HCT116 (cell line): Measurements from ENCODE around the gene ZNF618. TPM values are rescaled to one million over a fixed set of nuclear protein-coding genes. Genes with fewer than 3 reads are reported as not detected.

ENCODE experiments used
- ATAC-seq: fragments of 200-7000 bp; cut with Tn5 transposase; 2 replicates; pipeline ENCODE4 v1.9.1; 2020; ENCODE audit warnings: mild to moderate bottlenecking, moderate library complexity
- BruUV-seq: library from RNA; stranded (reverse); fragments of 400-500 nt; replicated peaks from 2 replicates; lab custom pipeline; 2021; lab: Mats Ljungman, UMichigan
- CTCF ChIA-PET: fragments of 300-600 bp; sonication (Branson Sonifier 250); formaldehyde crosslinking; loops from one replicate; lab custom pipeline; 2021; ENCODE audit warnings: antibody characterized with exemption; lab: Charles Lee
- POLR2A ChIA-PET: fragments of 300-600, 350-600 bp; sonication (Branson Sonifier 250); formaldehyde crosslinking; loops from one replicate; lab custom pipeline; 2021; ENCODE audit warnings: antibody characterized with exemption; lab: Charles Lee
- RAD21 ChIA-PET, 2 experiments: fragments of 300-600 bp; sonication (Branson Sonifier 250); formaldehyde crosslinking; loops; one replicate each; lab custom pipeline; 2023; ENCODE audit warnings: low total read pairs in 2 of 2; ENCODE audit not compliant: uncharacterized antibody in 2 of 2, unreplicated experiment in 2 of 2, low non-redundant PET in 1 of 2; lab: Charles Lee
- DNase-seq: peaks from one replicate; pipeline ENCODE4 v3.0.0-alpha.2; 2010; ENCODE audit warnings: low read depth, low spot score
- H2AFZ ChIP-seq: fragments of 200-600 bp; shearing (Covaris generic), sonication (generic); 2 replicates; pipeline ENCODE4 v1.6.1; 2017; ENCODE audit warnings: low read depth, mixed run types, mixed read lengths, antibody characterized with exemption, low read length; ENCODE audit not compliant: poor library complexity, severe bottlenecking
- H3K27ac ChIP-seq: 2 replicates; pipeline ENCODE4 v1.5.1; 2012; ENCODE audit warnings: low read depth, low read length
- H3K27me3 ChIP-seq: fragments of 200-600 bp; sonication (generic); 2 replicates; pipeline ENCODE4 v1.6.1; 2016; ENCODE audit warnings: mixed run types, low read length, mixed read lengths; ENCODE audit not compliant: insufficient read depth
- H3K36me3 ChIP-seq, 2 experiments: fragments of 200-500 bp in 1 of 2; fragments of 200-600 bp in 1 of 2; sonication (Bioruptor generic) in 1 of 2; sonication (generic) in 1 of 2; 2 replicates each; pipeline versions ENCODE4 v1.5.1 to v1.6.1; 2014 to 2016; ENCODE audit warnings: low read length in 2 of 2, inconsistent platforms in 1 of 2, mixed read lengths in 1 of 2, mixed run types in 1 of 2; ENCODE audit not compliant: insufficient read depth in 2 of 2, control insufficient read depth in 1 of 2
- H3K4me1 ChIP-seq, 2 experiments: fragments of 200-600 bp in 1 of 2; sonication (generic) in 1 of 2; 2 replicates each; pipeline versions ENCODE4 v1.5.1 to v1.6.1; 2012 to 2017; ENCODE audit warnings: low read length in 2 of 2, inconsistent platforms in 1 of 2, mild to moderate bottlenecking in 1 of 2, mixed read lengths in 1 of 2, mixed run types in 1 of 2, moderate library complexity in 1 of 2; ENCODE audit not compliant: insufficient read depth in 2 of 2, control insufficient read depth in 1 of 2
- H3K4me2 ChIP-seq: fragments of 200-600 bp; sonication (generic); 2 replicates; pipeline ENCODE4 v1.6.1; 2017; ENCODE audit warnings: mixed run types, low read length, mixed read lengths
- H3K4me3 ChIP-seq, 2 experiments: fragments of 200-600 bp in 1 of 2; sonication (generic) in 1 of 2; replicated peaks in 1 of 2; 2 replicates each; pipeline ENCODE4 v1.5.1; 2011 to 2016; ENCODE audit warnings: low read length in 2 of 2, control low read depth in 1 of 2, low read depth in 1 of 2, mild to moderate bottlenecking in 1 of 2, mixed read lengths in 1 of 2, mixed run types in 1 of 2
- H3K79me2 ChIP-seq: fragments of 200-600 bp; sonication (generic); 2 replicates; pipeline ENCODE4 v1.6.1; 2017; ENCODE audit warnings: mild to moderate bottlenecking, mixed run types, low read length, moderate library complexity, mixed read lengths; ENCODE audit not compliant: insufficient read depth
- H3K9ac ChIP-seq: fragments of 200-600 bp; sonication (generic); 2 replicates; pipeline ENCODE4 v1.6.1; 2016; ENCODE audit warnings: low read length, mixed read lengths
- H3K9me2 ChIP-seq: fragments of 200-600 bp; sonication (generic), shearing (Covaris generic); 2 replicates; pipeline ENCODE4 v1.6.1; 2017; ENCODE audit warnings: mixed run types, mild to moderate bottlenecking, moderate library complexity; ENCODE audit not compliant: insufficient read depth
- H3K9me3 ChIP-seq, 2 experiments: fragments of 200-500 bp in 1 of 2; fragments of 200-600 bp in 1 of 2; sonication (Bioruptor generic) in 1 of 2; sonication (generic) in 1 of 2; 2 replicates each; pipeline ENCODE4 v1.6.1; 2014 to 2017; ENCODE audit warnings: low read length in 2 of 2, mixed read lengths in 2 of 2, inconsistent platforms in 1 of 2, low read depth in 1 of 2, mild to moderate bottlenecking in 1 of 2, mixed run types in 1 of 2, moderate library complexity in 1 of 2; ENCODE audit not compliant: control insufficient read depth in 1 of 2, insufficient read depth in 1 of 2
- H4K20me1 ChIP-seq: fragments of 200-600 bp; sonication (generic), shearing (Covaris generic); 2 replicates; pipeline ENCODE4 v1.6.1; 2017; ENCODE audit warnings: mixed run types, mild to moderate bottlenecking, moderate library complexity; ENCODE audit not compliant: insufficient read depth
- CBX3 ChIP-seq: IDR thresholded peaks from 2 replicates; pipeline ENCODE4 v1.6.1; 2012; ENCODE audit warnings: low read depth
- CEBPB ChIP-seq: IDR thresholded peaks from 2 replicates; pipeline ENCODE4 v1.6.1; 2012; ENCODE audit warnings: low read depth
- CTCF ChIP-seq, 3 experiments: fragments of 200-600 bp in 1 of 3; sonication (generic) in 1 of 3; IDR thresholded peaks in 2 of 3; conservative IDR thresholded peaks in 1 of 3; 2 replicates each; pipeline ENCODE4 v1.5.1; 2012 to 2017; ENCODE audit warnings: low read depth in 2 of 3, low read length in 2 of 3, antibody characterized with exemption in 1 of 3, borderline replicate concordance in 1 of 3, control low read depth in 1 of 3, mild to moderate bottlenecking in 1 of 3, mixed read lengths in 1 of 3, mixed run types in 1 of 3, moderate library complexity in 1 of 3; ENCODE audit not compliant: insufficient read depth in 1 of 3
- EZH2phosphoT487 ChIP-seq: fragments of 200-600 bp; IDR thresholded peaks from 2 replicates; pipeline ENCODE4 v1.6.1; 2018; ENCODE audit warnings: antibody characterized with exemption, borderline replicate concordance
- RAD21 ChIP-seq: IDR thresholded peaks from 2 replicates; pipeline ENCODE4 v1.6.1; 2012; ENCODE audit warnings: low read depth, mild to moderate bottlenecking
- SIN3A ChIP-seq: IDR thresholded peaks from 2 replicates; pipeline ENCODE4 v1.6.1; 2012; ENCODE audit warnings: low read depth
- SP1 ChIP-seq: IDR thresholded peaks from 2 replicates; pipeline ENCODE4 v1.6.1; 2012; ENCODE audit warnings: low read depth
- TCF7L2 ChIP-seq: IDR thresholded peaks from 2 replicates; pipeline ENCODE4 v1.7.0; 2011; ENCODE audit warnings: borderline replicate concordance, inconsistent platforms; ENCODE audit not compliant: insufficient read depth, insufficient read length; ENCODE audit errors: extremely low read depth
- ZNF274 ChIP-seq: fragments of 200-500 bp; sonication (Bioruptor generic); IDR thresholded peaks from 2 replicates; pipeline ENCODE4 v1.6.1; 2014; ENCODE audit warnings: mild to moderate bottlenecking, low read depth, low read length, inconsistent platforms
- intact Hi-C: fragments of 100-400 bp; cut with micrococcal nuclease; formaldehyde crosslinking; loops from 2 replicates; pipeline ENCODE4 v1.10.0; 2022
- total RNA-seq: library from RNA; stranded (reverse); gene quantifications from one replicate; pipeline ENCODE4 v1.2.1, GENCODE V29; 2021; ENCODE audit not compliant: unreplicated experiment
- TF ChIP-seq, protein P1 (sequence below): IDR thresholded peaks from 2 replicates; pipeline ENCODE4 v1.6.1; 2012; ENCODE audit warnings: low read depth

Gene ZNF618
- total RNA-seq, 1 experiment from 2014 or later: 13.5 TPM

DNA sequence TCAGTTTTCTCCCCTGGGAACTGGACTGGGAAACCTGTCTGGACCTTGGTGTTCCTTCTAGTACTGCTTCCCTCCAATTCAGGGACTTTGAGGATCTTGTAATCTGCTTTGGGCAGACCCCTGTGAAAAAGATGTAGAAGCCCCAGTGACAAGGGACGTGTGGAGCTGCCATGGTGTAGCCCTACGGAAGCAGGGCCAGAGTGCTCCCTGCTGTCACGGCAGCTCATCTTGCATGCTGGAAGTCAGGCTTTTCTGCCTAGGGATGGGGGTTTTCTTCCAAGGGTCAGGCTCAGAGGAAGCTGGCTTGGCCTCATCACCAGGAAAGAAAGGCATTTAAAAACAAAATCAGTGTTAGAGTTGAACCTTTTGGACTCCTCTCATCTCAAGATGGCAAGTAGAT is 115.6 kb downstream of the ZNF618 start:
- ChIA-PET POLR2A (no interaction called here), CTCF (no interaction called here)
- Histone ChIP-seq H3K4me2 (no peak overlapping the region), H3K4me3 (no peak overlapping the region), H3K27me3 (no peaks in the 10 kb centered on the region), H3K9me3 (no peaks in the 10 kb centered on the region), H2AFZ (no peak overlapping the region), H3K27ac (no peak overlapping the region), H3K9me2 (no peaks in the 10 kb centered on the region), H3K36me3 (no peaks in the 10 kb centered on the region)
- ATAC-seq (no peak), DNase-seq (no peak)
- intact Hi-C loops: no loop called here
- TF ChIP-seq CBX3 (no peak), ZNF274 (no peak), EZH2phosphoT487 (no peak), CTCF (IDR thresholded peaks at IDR 0.05 in 2 of 3, conservative IDR thresholded peaks at IDR 0.05 in 1 of 3; ENCODE audit: borderline replicate concordance in 1 of 3, insufficient read depth in 1 of 3, low read depth in 2 of 3, low read length in 2 of 3) (no peak), SIN3A (no peak), RAD21 (no peak), TCF7L2 (no peak), SP1 (no peak), CEBPB (no peak)
- TF ChIP-seq, protein P1, sequence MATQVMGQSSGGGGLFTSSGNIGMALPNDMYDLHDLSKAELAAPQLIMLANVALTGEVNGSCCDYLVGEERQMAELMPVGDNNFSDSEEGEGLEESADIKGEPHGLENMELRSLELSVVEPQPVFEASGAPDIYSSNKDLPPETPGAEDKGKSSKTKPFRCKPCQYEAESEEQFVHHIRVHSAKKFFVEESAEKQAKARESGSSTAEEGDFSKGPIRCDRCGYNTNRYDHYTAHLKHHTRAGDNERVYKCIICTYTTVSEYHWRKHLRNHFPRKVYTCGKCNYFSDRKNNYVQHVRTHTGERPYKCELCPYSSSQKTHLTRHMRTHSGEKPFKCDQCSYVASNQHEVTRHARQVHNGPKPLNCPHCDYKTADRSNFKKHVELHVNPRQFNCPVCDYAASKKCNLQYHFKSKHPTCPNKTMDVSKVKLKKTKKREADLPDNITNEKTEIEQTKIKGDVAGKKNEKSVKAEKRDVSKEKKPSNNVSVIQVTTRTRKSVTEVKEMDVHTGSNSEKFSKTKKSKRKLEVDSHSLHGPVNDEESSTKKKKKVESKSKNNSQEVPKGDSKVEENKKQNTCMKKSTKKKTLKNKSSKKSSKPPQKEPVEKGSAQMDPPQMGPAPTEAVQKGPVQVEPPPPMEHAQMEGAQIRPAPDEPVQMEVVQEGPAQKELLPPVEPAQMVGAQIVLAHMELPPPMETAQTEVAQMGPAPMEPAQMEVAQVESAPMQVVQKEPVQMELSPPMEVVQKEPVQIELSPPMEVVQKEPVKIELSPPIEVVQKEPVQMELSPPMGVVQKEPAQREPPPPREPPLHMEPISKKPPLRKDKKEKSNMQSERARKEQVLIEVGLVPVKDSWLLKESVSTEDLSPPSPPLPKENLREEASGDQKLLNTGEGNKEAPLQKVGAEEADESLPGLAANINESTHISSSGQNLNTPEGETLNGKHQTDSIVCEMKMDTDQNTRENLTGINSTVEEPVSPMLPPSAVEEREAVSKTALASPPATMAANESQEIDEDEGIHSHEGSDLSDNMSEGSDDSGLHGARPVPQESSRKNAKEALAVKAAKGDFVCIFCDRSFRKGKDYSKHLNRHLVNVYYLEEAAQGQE: no peak
- TF ChIP-seq, all 23 proteins: peak for 0
- Histone ChIP-seq H4K20me1 (no peaks in the 10 kb centered on the region), H3K79me2 (no peaks in the 10 kb centered on the region), H3K4me1 (no peaks in the 10 kb centered on the region), H3K9ac (no peak overlapping the region)
- no TSS peak for BruUV-seq
- RAD21 ChIA-PET: no interaction called here
